A549 (cell line): ENCODE measurements around the gene CNTNAP2. TPM values are rescaled to one million over a fixed set of nuclear protein-coding genes. Genes with fewer than 3 reads are reported as not detected.
A peak's percentile ranks its signal among the peaks of the same experiment; 100 is the strongest.

Experiments used
- ATAC-seq, 2 experiments: fragments of 200-7000 bp in 1 of 2; fragments of >200 bp in 1 of 2; cut with Nextera tagmentation in 1 of 2; cut with Tn5 transposase in 1 of 2; 3 replicates each; pipeline versions ENCODE4 v1.8.0 to v1.9.1; 2018 to 2020; ENCODE audit warnings: mild to moderate bottlenecking in 1 of 2, moderate library complexity in 1 of 2
- CTCF ChIA-PET: fragments of 300-600 bp; sonication (Branson Sonifier 250); formaldehyde crosslinking; extraction: SDS; loops from one replicate; lab custom pipeline; 2021; ENCODE audit warnings: antibody characterized with exemption, inconsistent platforms; lab: Yijun Ruan, JAX
- POLR2A ChIA-PET: fragments of 350-600 bp; formaldehyde crosslinking; extraction: SDS; loops from one replicate; lab custom pipeline; 2021; ENCODE audit warnings: antibody characterized with exemption, inconsistent platforms; lab: Yijun Ruan, JAX
- DNase-seq, 2 experiments: peaks; one replicate each; pipeline versions ENCODE4 v3.0.0 to v3.0.0-alpha.2; 2011 to 2016; ENCODE audit warnings: low read depth in 1 of 2, low spot score in 1 of 2
- FAIRE-seq: peaks from 2 replicates; lab custom pipeline; 2011; peaks lifted over from hg19 to GRCh38; lab: Jason Lieb, UNC
- H3K27ac ChIP-seq, 2 experiments: fragments of >200 bp; sonication (Bioruptor Twin); formaldehyde crosslinking; 3 replicates each; pipeline ENCODE4 v1.5.1; 2016 to 2017
- H3K4me1 ChIP-seq: fragments of >200 bp; sonication (Bioruptor Twin); formaldehyde crosslinking; 3 replicates; pipeline ENCODE4 v1.6.1; 2016
- H3K4me2 ChIP-seq: fragments of >200 bp; sonication (Bioruptor Twin); formaldehyde crosslinking; 3 replicates; pipeline ENCODE4 v1.6.1; 2016
- H3K4me3 ChIP-seq: fragments of >200 bp; sonication (Bioruptor Twin); formaldehyde crosslinking; 3 replicates; pipeline ENCODE4 v1.5.1; 2016
- H3K9me3 ChIP-seq: fragments of >200 bp; sonication (Bioruptor Twin); formaldehyde crosslinking; 3 replicates; pipeline ENCODE4 v1.6.1; 2016
- BCL3 ChIP-seq: fragments of >200 bp; sonication (Bioruptor Twin); formaldehyde crosslinking; IDR thresholded peaks from 3 replicates; pipeline ENCODE4 v1.6.1; 2016
- BHLHE40 ChIP-seq: IDR thresholded peaks from 2 replicates; pipeline ENCODE4 v1.6.1; 2012; ENCODE audit warnings: low read depth, low read length, inconsistent platforms
- CBX2 ChIP-seq: fragments of 200-600 bp; sonication (generic); IDR thresholded peaks from 2 replicates; pipeline ENCODE4 v1.6.1; 2016; ENCODE audit warnings: low read depth, mild to moderate bottlenecking, borderline replicate concordance
- CHD2 ChIP-seq: fragments of 150-350 bp; IDR thresholded peaks from 2 replicates; pipeline ENCODE4 v1.6.1; 2014; ENCODE audit warnings: low read length; ENCODE audit not compliant: partially characterized antibody
- CHD4 ChIP-seq: fragments of 200-600 bp; sonication (generic); IDR thresholded peaks from 2 replicates; pipeline ENCODE4 v1.6.1; 2016; ENCODE audit warnings: antibody characterized with exemption, mild to moderate bottlenecking, borderline replicate concordance
- ELK1 ChIP-seq: fragments of 150-350 bp; IDR thresholded peaks from 2 replicates; pipeline ENCODE4 v1.6.1; 2014; ENCODE audit warnings: low read depth, mild to moderate bottlenecking, low read length
- HEYL ChIP-seq: fragments of 250-450 bp; sonication (Bioruptor Pico); IDR thresholded peaks from 2 replicates; pipeline ENCODE4 v1.8.0; 2021; ENCODE audit warnings: mild to moderate bottlenecking, moderate library complexity
- HMGXB4 ChIP-seq: fragments of 250-450 bp; sonication (Bioruptor Pico); IDR thresholded peaks from 2 replicates; pipeline ENCODE4 v1.5.0; 2021; ENCODE audit warnings: mild to moderate bottlenecking, moderate library complexity, borderline replicate concordance
- HOXB5 ChIP-seq: fragments of 250-450 bp; sonication (Bioruptor Pico); IDR thresholded peaks from 2 replicates; pipeline ENCODE4 v1.5.0; 2020; ENCODE audit warnings: mild to moderate bottlenecking, moderate library complexity
- JUN ChIP-seq, 2 experiments: fragments of >200 bp; sonication (Bioruptor Twin); formaldehyde crosslinking; IDR thresholded peaks; 2 replicates in 1 of 2; 3 replicates in 1 of 2; pipeline ENCODE4 v1.6.1; 2016 to 2017
- KDM1A ChIP-seq: fragments of 200-600 bp; sonication (generic); IDR thresholded peaks from 2 replicates; pipeline ENCODE4 v1.6.1; 2016; ENCODE audit warnings: low read depth, mild to moderate bottlenecking
- MAFK ChIP-seq: fragments of 450-650 bp; IDR thresholded peaks from 2 replicates; pipeline ENCODE4 v1.6.1; 2014; ENCODE audit not compliant: partially characterized antibody
- MAX ChIP-seq: IDR thresholded peaks from 2 replicates; pipeline ENCODE4 v1.6.1; 2012
- NFE2L2 ChIP-seq: fragments of 150-350 bp; conservative IDR thresholded peaks from 2 replicates; pipeline ENCODE4 v1.6.1; 2014; ENCODE audit warnings: low read length
- NPAS2 ChIP-seq: fragments of 250-450 bp; sonication (Bioruptor Pico); IDR thresholded peaks from 2 replicates; pipeline ENCODE4 v1.8.0; 2022; ENCODE audit warnings: mild to moderate bottlenecking, moderate library complexity, borderline replicate concordance
- PBX3 ChIP-seq: IDR thresholded peaks from 2 replicates; pipeline ENCODE4 v1.6.1; 2012
- POLR2AphosphoS2 ChIP-seq: conservative IDR thresholded peaks from 2 replicates; pipeline ENCODE4 v1.6.1; 2012; ENCODE audit warnings: low read length, improper control_type of control experiment, inconsistent platforms
- RAD21 ChIP-seq, 2 experiments: fragments of >200 bp in 1 of 2; sonication (Bioruptor Twin) in 1 of 2; formaldehyde crosslinking in 1 of 2; IDR thresholded peaks in 1 of 2; conservative IDR thresholded peaks in 1 of 2; 2 replicates in 1 of 2; 3 replicates in 1 of 2; pipeline ENCODE4 v1.6.1; 2012 to 2018; ENCODE audit warnings: inconsistent platforms in 1 of 2
- SMC3 ChIP-seq: fragments of >200 bp; sonication (Bioruptor Twin); formaldehyde crosslinking; IDR thresholded peaks from 3 replicates; pipeline ENCODE4 v1.6.1; 2018; ENCODE audit warnings: inconsistent platforms
- SREBF2 ChIP-seq: fragments of 450-650 bp; IDR thresholded peaks from 2 replicates; pipeline ENCODE4 v1.6.1; 2014; ENCODE audit warnings: mild to moderate bottlenecking, moderate library complexity
- ZC3H11A ChIP-seq: fragments of 450-650 bp; IDR thresholded peaks from 2 replicates; pipeline ENCODE4 v1.6.1; 2014; ENCODE audit warnings: antibody characterized with exemption, mild to moderate bottlenecking
- WGBS: methylation state at CpG from one replicate; pipeline ENCODE4 v1.1.6; 2017; ENCODE audit errors: missing lambda C conversion rate; 5-methylcytosine and 5-hydroxymethylcytosine counted together
- polyA plus RNA-seq, 4 experiments: library from polyadenylated mRNA; depleted of rRNA in 3 of 4; stranded (reverse); fragments of >200 nt; fragmentation: RNase III in 1 of 4; extraction: RNeasy Plus Mini Kit Qiagen cat#74134 plus additional on column Dnase treatment in 1 of 4; gene quantifications; 2 replicates in 3 of 4; 3 replicates in 1 of 4; pipeline ENCODE4 v1.2.3, GENCODE V29; 2011 to 2017

CNTNAP2 gene
- polyA plus RNA-seq, 2 of the 4 experiments (the other 2 are of a cell fraction): 0.05 to 0.13 TPM

GRCh38 chr7:146681487-146681886 is 564.9 kb downstream of the CNTNAP2 start:
- CTCF ChIA-PET: no interaction called here

GRCh38 chr7:146683439-146683838 is 566.8 kb downstream of the CNTNAP2 start:
- POLR2A ChIA-PET: no interaction called here
- ATAC-seq: no peak
- CTCF ChIA-PET: no interaction called here
- no peaks in the 10 kb centered on the region for H3K4me1 ChIP-seq
- no peak overlapping the region for H3K4me3 ChIP-seq
- WGBS: 22% methylated on average over 1 of the region's 1 CpG
- H3K9me3 ChIP-seq: no peaks in the 10 kb centered on the region
- no peak overlapping the region for H3K27ac ChIP-seq
- FAIRE-seq: no peak
- H3K4me2 ChIP-seq: no peak overlapping the region
- TF ChIP-seq CBX2 (no peak), MAFK (peak; percentile 25)
- DNase-seq: no peak

More at GRCh38 chr7:146681487-146681886, 564.9 kb downstream of the CNTNAP2 start:
- DNase-seq (no peak), ATAC-seq (no peak), FAIRE-seq (no peak)
- no peaks in the 10 kb centered on the region for H3K4me1 ChIP-seq
- no peaks in the 10 kb centered on the region for H3K9me3 ChIP-seq
- POLR2A ChIA-PET: no interaction called here
- H3K4me2 ChIP-seq: no peak overlapping the region
- no peak overlapping the region for H3K4me3 ChIP-seq
- TF ChIP-seq POLR2AphosphoS2 (no peak), JUN (IDR thresholded peaks at IDR 0.05) (no peak), CHD2 (no peak), SREBF2 (no peak), HEYL (no peak), HMGXB4 (CRISPR knock-in tag) (no peak)
- H3K27ac ChIP-seq: no peak overlapping the region

- Histone ChIP-seq H3K4me2 (no peak overlapping the region), H3K9me3 (no peaks in the 10 kb centered on the region), H3K4me3 (no peak overlapping the region), H3K27ac (no peak overlapping the region), H3K4me1 (no peaks in the 10 kb centered on the region)
- CTCF ChIA-PET: no interaction called here
- FAIRE-seq: no peak
- DNase-seq: no peak
- TF ChIP-seq MAFK (peak; percentile 82), SMC3 (no peak), MAX (no peak), BHLHE40 (no peak), ELK1 (no peak), NPAS2 (CRISPR knock-in tag) (no peak), NFE2L2 (peak; percentile 80), KDM1A (no peak), CHD4 (no peak), RAD21 (conservative IDR thresholded peaks at IDR 0.05 in 1 of 2, IDR thresholded peaks at IDR 0.05 in 1 of 2) (no peak), PBX3 (no peak), ZC3H11A (no peak), CBX2 (no peak), BCL3 (no peak), HOXB5 (no peak)
- 48% methylated on average over 3 of the region's 3 CpGs for WGBS
- no peak for ATAC-seq
- POLR2A ChIA-PET: no interaction called here
Observed at GRCh38 chr7:146690987-146691386, 574.4 kb downstream of the CNTNAP2 start.
